ENCODE data around the gene TCF23.
A peak's percentile ranks its signal among the peaks of the same experiment; 100 is the strongest.
"Not testable (repeated sequence)": the region's sequence is repeated elsewhere in the genome, so short reads cannot be mapped to it uniquely, and the experiment has no call there.

The TCF23 gene

DNA sequence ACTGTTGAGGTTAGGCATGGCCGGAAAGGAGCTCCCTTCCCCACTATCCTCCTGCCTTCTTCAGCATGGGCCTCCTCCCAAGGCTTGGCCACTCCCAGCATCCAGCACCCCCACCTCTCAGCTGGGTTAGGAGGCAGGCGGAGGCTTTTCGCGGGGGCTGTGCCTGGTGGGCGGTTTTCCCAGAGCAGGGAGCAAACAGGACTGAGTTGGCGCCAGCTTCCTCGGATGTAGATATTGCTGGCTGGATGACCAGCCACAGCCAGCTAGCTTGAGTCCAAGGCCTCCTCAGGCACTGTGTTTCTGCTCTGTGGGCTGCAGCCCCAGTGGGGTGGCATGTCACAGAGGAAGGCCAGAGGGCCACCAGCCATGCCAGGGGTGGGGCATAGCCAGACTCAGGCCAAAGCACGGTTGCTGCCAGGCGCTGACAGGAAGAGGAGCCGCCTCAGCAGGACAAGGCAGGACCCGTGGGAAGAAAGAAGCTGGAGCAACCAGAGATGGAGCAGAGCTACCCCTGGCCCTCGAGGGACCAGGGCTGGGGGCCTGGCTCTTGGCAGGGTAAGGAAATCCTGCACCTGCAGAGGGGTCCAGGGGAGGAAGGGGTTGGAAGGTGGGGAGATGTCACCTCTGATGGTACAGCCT, at the start of gene TCF23:
TSS of gene TCF23 (plus strand) at position 204 of the 639 bp plus-strand sequence. CDS start at position 334, 130 bp downstream.
- H3K9me3 ChIP-seq (ENCODE audit: control insufficient read depth in 5 of 5, low read length in 5 of 5), result no peaks in the 10 kb centered on the region
- H3K27ac ChIP-seq (ENCODE audit: low read depth, low read length), result no peak within 1 kb of the TSS
- peaks cover 0 to 5% (median 0%) of the 10 kb centered on the region in 5 donors for H3K27me3 ChIP-seq (ENCODE audit: control insufficient read depth in 5 of 5, insufficient read depth in 4 of 5, low read length in 5 of 5)
- no peaks in the 10 kb centered on the region for H3K36me3 ChIP-seq (ENCODE audit: control insufficient read depth in 5 of 5, insufficient read depth in 5 of 5, low read length in 5 of 5)
- no peak within 1 kb of the TSS for H3K9ac ChIP-seq (ENCODE audit: low read length in 5 of 5)
- H3K4me1 ChIP-seq (ENCODE audit: control insufficient read depth in 5 of 5, insufficient read depth in 5 of 5, low read length in 5 of 5), result peaks cover 0 to 8% (median 6%) of the 10 kb centered on the region in 5 donors
- H3K4me3 ChIP-seq (ENCODE audit: low read depth in 1 of 5, low read length in 5 of 5), result no peak within 1 kb of the TSS

DNA sequence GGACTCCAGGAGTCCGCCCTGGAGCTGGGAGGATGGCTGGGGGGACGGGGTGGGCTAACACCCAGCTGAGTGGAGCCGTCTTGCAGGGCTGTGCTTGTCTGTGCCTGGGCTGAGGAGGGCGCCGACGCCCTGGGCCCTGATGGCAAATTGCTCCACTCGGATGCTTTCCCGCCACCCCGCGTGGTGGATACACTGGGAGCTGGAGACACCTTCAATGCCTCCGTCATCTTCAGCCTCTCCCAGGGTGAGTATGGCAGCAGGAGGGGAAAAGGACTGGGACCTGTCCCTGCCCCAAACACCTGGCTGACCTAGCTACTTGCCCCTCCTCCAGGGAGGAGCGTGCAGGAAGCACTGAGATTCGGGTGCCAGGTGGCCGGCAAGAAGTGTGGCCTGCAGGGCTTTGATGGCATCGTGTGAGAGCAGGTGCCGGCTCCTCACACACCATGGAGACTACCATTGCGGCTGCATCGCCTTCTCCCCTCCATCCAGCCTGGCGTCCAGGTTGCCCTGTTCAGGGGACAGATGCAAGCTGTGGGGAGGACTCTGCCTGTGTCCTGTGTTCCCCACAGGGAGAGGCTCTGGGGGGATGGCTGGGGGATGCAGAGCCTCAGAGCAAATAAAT, 49.4 kb upstream of the TCF23 start:
- Histone ChIP-seq H3K27ac (ENCODE audit: low read depth, low read length) (no peak overlapping the region), H3K27me3 (ENCODE audit: control insufficient read depth in 5 of 5, insufficient read depth in 4 of 5, low read length in 5 of 5) (peaks cover 0 to 5% (median 0%) of the 10 kb centered on the region in 5 donors), H3K36me3 (ENCODE audit: control insufficient read depth in 5 of 5, insufficient read depth in 5 of 5, low read length in 5 of 5) (peaks cover 0 to 3% (median 0%) of the 10 kb centered on the region in 5 donors), H3K9ac (ENCODE audit: low read length in 5 of 5) (peak overlapping the region in 1 of 5 donors; percentile 4), H3K9me3 (ENCODE audit: control insufficient read depth in 5 of 5, low read length in 5 of 5) (no peaks in the 10 kb centered on the region), H3K4me3 (ENCODE audit: low read depth in 1 of 5, low read length in 5 of 5) (no peak overlapping the region), H3K4me1 (ENCODE audit: control insufficient read depth in 5 of 5, insufficient read depth in 5 of 5, low read length in 5 of 5) (peaks cover 6 to 19% (median 13%) of the 10 kb centered on the region in 5 donors)

DNA sequence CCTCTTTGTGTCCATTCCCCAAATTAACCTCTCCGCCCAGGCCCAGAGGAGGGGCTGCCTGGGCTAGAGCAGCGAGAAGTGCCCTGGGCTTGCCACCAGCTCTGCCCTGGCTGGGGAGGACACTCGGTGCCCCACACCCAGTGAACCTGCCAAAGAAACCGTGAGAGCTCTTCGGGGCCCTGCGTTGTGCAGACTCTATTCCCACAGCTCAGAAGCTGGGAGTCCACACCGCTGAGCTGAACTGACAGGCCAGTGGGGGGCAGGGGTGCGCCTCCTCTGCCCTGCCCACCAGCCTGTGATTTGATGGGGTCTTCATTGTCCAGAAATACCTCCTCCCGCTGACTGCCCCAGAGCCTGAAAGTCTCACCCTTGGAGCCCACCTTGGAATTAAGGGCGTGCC, 48.8 kb upstream of the TCF23 start:
- Histone ChIP-seq H3K4me1 (ENCODE audit: control insufficient read depth in 5 of 5, insufficient read depth in 5 of 5, low read length in 5 of 5) (peaks cover 6 to 19% (median 13%) of the 10 kb centered on the region in 5 donors), H3K9ac (ENCODE audit: low read length in 5 of 5) (no peak overlapping the region), H3K9me3 (ENCODE audit: control insufficient read depth in 5 of 5, low read length in 5 of 5) (no peaks in the 10 kb centered on the region), H3K36me3 (ENCODE audit: control insufficient read depth in 5 of 5, insufficient read depth in 5 of 5, low read length in 5 of 5) (peaks cover 0 to 2% (median 0%) of the 10 kb centered on the region in 5 donors), H3K27ac (ENCODE audit: low read depth, low read length) (no peak overlapping the region), H3K4me3 (ENCODE audit: low read depth in 1 of 5, low read length in 5 of 5) (no peak overlapping the region), H3K27me3 (ENCODE audit: control insufficient read depth in 5 of 5, insufficient read depth in 4 of 5, low read length in 5 of 5) (peaks cover 0 to 7% (median 0%) of the 10 kb centered on the region in 5 donors)

DNA sequence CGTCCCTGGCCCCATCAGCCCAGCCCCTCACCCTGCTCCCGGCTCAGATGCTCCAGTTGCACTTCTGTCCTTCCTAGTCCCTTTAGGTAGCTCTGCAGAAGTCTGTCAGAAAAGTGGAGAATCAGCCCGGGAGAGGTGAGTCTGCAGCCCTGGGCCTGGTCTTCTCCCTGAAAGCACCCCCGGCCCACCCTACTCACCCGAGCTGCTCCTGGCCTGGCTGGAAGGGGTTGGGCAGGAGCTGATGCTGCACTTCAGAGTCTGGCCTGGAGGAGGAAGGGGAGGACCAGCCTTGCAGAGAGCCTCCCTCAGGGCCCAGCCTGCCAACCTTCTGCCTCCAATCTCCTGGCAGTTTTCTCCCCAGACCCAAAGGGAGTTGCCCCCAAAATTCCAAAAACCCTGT, 46.5 kb upstream of the TCF23 start:
- H3K4me3 ChIP-seq (ENCODE audit: low read depth in 1 of 5, low read length in 5 of 5), result no peak overlapping the region
- H3K9me3 ChIP-seq (ENCODE audit: control insufficient read depth in 5 of 5, low read length in 5 of 5), result no peaks in the 10 kb centered on the region
- peaks cover 0 to 2% (median 0%) of the 10 kb centered on the region in 5 donors for H3K36me3 ChIP-seq (ENCODE audit: control insufficient read depth in 5 of 5, insufficient read depth in 5 of 5, low read length in 5 of 5)
- no peak overlapping the region for H3K9ac ChIP-seq (ENCODE audit: low read length in 5 of 5)
- H3K4me1 ChIP-seq (ENCODE audit: control insufficient read depth in 5 of 5, insufficient read depth in 5 of 5, low read length in 5 of 5), result peaks cover 0 to 2% (median 0%) of the 10 kb centered on the region in 5 donors
- H3K27ac ChIP-seq (ENCODE audit: low read depth, low read length), result no peak overlapping the region
- peaks cover 0 to 7% (median 0%) of the 10 kb centered on the region in 5 donors for H3K27me3 ChIP-seq (ENCODE audit: control insufficient read depth in 5 of 5, insufficient read depth in 4 of 5, low read length in 5 of 5)

DNA sequence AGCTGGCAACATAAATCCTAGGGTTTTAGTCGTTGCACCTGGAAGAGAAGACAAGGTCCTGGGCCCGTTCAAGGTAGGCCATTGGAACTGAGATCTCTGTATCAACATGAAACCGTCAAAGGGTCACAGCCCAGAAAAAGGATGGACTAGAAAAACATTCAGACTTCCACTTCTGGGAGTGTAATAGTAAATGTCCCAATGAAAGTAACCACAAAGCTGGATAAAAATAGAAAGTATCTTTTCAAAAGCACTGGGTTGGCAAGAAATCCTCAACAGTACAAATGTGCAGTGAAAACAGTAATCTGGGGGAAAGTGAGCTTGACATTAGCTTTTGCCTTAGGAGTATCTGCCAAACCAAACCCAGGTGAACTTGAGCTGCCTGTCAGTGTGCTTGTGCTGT, 42.8 kb upstream of the TCF23 start:
- Histone ChIP-seq H3K4me3 (ENCODE audit: low read depth in 1 of 5, low read length in 5 of 5) (no peak overlapping the region), H3K27ac (ENCODE audit: low read depth, low read length) (no peak overlapping the region), H3K9me3 (ENCODE audit: control insufficient read depth in 5 of 5, low read length in 5 of 5) (no peaks in the 10 kb centered on the region), H3K9ac (ENCODE audit: low read length in 5 of 5) (no peak overlapping the region), H3K27me3 (ENCODE audit: control insufficient read depth in 5 of 5, insufficient read depth in 4 of 5, low read length in 5 of 5) (peaks cover 0 to 7% (median 0%) of the 10 kb centered on the region in 5 donors), H3K36me3 (ENCODE audit: control insufficient read depth in 5 of 5, insufficient read depth in 5 of 5, low read length in 5 of 5) (no peaks in the 10 kb centered on the region), H3K4me1 (ENCODE audit: control insufficient read depth in 5 of 5, insufficient read depth in 5 of 5, low read length in 5 of 5) (no peaks in the 10 kb centered on the region)

DNA sequence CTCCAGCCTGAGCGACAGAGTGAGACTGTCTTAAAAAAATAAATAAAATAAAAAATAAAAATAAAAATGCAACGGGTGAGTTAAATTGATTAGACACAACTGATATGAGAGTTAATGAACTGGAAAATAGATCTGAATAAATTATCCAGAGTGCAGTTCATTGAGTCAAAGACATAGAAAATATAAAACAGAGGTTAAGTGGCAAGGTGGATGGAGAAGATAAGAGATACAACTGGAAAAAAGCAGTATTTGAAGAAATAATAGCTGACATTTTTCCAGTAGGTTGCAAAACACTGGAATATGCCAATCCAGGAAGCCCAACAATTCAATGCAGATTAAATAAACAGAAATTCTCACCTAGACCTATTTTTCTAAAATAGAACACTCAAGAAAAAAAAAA, 40.6 kb upstream of the TCF23 start:
- peaks cover 0 to 7% (median 0%) of the 10 kb centered on the region in 5 donors for H3K27me3 ChIP-seq (ENCODE audit: control insufficient read depth in 5 of 5, insufficient read depth in 4 of 5, low read length in 5 of 5)
- no peak overlapping the region for H3K27ac ChIP-seq (ENCODE audit: low read depth, low read length)
- no peak overlapping the region for H3K9ac ChIP-seq (ENCODE audit: low read length in 5 of 5)
- H3K36me3 ChIP-seq (ENCODE audit: control insufficient read depth in 5 of 5, insufficient read depth in 5 of 5, low read length in 5 of 5), result no peaks in the 10 kb centered on the region
- no peak overlapping the region for H3K4me3 ChIP-seq (ENCODE audit: low read depth in 1 of 5, low read length in 5 of 5)
- H3K9me3 ChIP-seq (ENCODE audit: control insufficient read depth in 5 of 5, low read length in 5 of 5), result no peaks in the 10 kb centered on the region
- H3K4me1 ChIP-seq (ENCODE audit: control insufficient read depth in 5 of 5, insufficient read depth in 5 of 5, low read length in 5 of 5), result no peaks in the 10 kb centered on the region

DNA sequence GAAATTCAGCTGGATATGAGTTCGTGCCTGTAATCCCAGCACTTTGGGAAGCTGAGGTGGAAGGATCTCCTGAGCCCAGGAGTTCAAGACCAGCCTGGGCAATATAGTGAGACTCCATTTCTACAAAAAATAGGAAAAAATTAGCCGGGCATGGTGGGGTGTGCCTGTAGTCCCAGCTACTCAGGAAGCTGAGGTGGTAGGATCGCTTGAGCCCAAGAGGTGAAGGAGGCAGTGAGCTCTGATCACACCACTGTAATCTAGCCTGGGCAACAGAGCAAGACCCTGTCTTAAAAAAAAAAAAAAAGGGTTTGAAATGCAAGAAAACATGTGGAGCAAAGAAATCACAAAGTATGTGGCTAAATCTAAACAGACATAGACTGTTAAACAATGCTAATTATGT, 39.7 kb upstream of the TCF23 start:
- Histone ChIP-seq H3K27ac (ENCODE audit: low read depth, low read length) (no peak overlapping the region), H3K4me1 (ENCODE audit: control insufficient read depth in 5 of 5, insufficient read depth in 5 of 5, low read length in 5 of 5) (no peaks in the 10 kb centered on the region), H3K36me3 (ENCODE audit: control insufficient read depth in 5 of 5, insufficient read depth in 5 of 5, low read length in 5 of 5) (no peaks in the 10 kb centered on the region), H3K9me3 (ENCODE audit: control insufficient read depth in 5 of 5, low read length in 5 of 5) (no peaks in the 10 kb centered on the region), H3K9ac (ENCODE audit: low read length in 5 of 5) (no peak overlapping the region), H3K27me3 (ENCODE audit: control insufficient read depth in 5 of 5, insufficient read depth in 4 of 5, low read length in 5 of 5) (peaks cover 0 to 5% (median 0%) of the 10 kb centered on the region in 5 donors), H3K4me3 (ENCODE audit: low read depth in 1 of 5, low read length in 5 of 5) (no peak overlapping the region)

DNA sequence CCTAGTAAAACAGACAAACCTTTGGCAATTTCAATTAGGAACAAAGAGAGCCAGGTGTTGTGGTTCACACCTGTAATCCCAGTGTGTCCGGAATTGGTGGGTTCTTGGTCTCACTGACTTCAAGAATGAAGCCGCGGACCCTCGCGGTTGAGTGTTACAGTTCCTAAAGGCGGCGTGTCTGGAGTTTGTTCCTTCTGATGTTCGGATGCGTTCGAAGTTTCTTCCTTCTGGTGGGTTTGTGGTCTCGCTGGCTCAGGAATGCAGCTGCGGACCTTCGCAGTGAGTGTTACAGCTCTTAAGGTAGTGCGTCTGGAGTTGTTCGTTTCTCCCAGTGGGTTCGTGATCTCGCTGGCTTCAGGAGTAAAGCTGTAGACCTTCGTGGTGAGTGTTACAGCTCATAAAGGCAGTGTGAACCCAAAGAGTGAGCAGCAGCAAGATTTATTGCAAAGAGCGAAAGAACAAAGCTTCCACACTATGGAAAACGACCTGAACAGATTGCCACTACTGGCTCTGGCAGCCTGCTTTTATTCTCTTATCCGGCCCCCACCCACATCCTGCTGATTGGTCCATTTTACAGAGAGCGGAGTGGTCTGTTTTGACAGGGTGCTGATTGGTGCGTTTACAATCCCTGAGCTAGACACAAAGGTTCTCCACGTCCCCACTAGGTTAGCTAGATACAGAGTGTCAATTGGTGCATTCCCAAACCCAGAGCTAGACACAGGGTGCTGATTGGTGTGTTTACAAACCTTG, 38.0 kb upstream of the TCF23 start:
- H3K4me3 ChIP-seq (ENCODE audit: low read depth in 1 of 5, low read length in 5 of 5); H3K4me1 ChIP-seq (ENCODE audit: control insufficient read depth in 5 of 5, insufficient read depth in 5 of 5, low read length in 5 of 5); H3K27ac ChIP-seq (ENCODE audit: low read depth, low read length); H3K27me3 ChIP-seq (ENCODE audit: control insufficient read depth in 5 of 5, insufficient read depth in 4 of 5, low read length in 5 of 5); H3K9ac ChIP-seq (ENCODE audit: low read length in 5 of 5); H3K36me3 ChIP-seq (ENCODE audit: control insufficient read depth in 5 of 5, insufficient read depth in 5 of 5, low read length in 5 of 5); H3K9me3 ChIP-seq (ENCODE audit: control insufficient read depth in 5 of 5, low read length in 5 of 5): not testable (repeated sequence)

DNA sequence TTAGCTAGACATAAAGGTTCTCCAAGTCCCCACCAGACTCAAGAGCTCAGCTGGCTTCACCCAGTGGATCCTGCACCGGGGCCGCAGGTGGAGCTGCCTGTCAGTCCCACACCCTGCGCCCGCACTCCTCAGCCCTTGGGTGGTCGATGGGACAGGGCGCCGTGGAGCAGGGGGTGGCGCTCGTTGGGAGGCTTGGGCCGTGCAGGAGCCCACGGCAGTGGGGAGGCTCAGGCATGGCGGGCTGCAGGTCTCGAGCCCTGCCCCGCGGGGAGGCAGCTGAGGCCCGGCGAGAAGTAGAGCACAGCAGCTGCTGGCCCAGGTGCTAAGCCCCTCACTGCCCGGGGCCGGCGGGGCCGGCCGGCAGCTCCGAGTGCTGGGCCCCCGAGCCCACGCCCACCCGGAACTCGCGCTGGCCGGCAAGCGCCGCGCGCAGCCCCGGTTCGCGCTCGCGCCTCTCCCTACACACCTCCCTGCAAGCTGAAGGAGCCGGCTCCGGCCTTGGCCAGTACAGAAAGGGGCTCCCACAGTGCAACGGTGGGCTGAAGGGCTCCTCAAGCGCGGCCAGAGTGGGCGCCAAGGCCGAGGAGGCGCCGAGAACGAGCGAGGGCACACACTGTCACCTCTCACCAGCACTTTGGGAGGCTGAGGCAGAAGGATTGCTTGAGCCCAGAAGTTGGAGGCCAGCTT, 37.3 kb upstream of the TCF23 start:
- not testable (repeated sequence) for H3K9ac ChIP-seq (ENCODE audit: low read length in 5 of 5); H3K36me3 ChIP-seq (ENCODE audit: control insufficient read depth in 5 of 5, insufficient read depth in 5 of 5, low read length in 5 of 5); H3K4me3 ChIP-seq (ENCODE audit: low read depth in 1 of 5, low read length in 5 of 5); H3K27ac ChIP-seq (ENCODE audit: low read depth, low read length); H3K27me3 ChIP-seq (ENCODE audit: control insufficient read depth in 5 of 5, insufficient read depth in 4 of 5, low read length in 5 of 5); H3K4me1 ChIP-seq (ENCODE audit: control insufficient read depth in 5 of 5, insufficient read depth in 5 of 5, low read length in 5 of 5); H3K9me3 ChIP-seq (ENCODE audit: control insufficient read depth in 5 of 5, low read length in 5 of 5)

Measured in subcutaneous abdominal adipose tissue (tissue), 5 donors.